ENCODE results near the gene CHMP2B. TPM values are rescaled to one million over a fixed set of nuclear protein-coding genes. Genes with fewer than 3 reads are reported as not detected.
"Not testable (repeated sequence)": the region's sequence is repeated elsewhere in the genome, so short reads cannot be mapped to it uniquely, and the experiment has no call there.

Gene CHMP2B
- total RNA-seq, 4 donors from 2014 or later = 27.3 to 35.2 (median 28.6) TPM

DNA sequence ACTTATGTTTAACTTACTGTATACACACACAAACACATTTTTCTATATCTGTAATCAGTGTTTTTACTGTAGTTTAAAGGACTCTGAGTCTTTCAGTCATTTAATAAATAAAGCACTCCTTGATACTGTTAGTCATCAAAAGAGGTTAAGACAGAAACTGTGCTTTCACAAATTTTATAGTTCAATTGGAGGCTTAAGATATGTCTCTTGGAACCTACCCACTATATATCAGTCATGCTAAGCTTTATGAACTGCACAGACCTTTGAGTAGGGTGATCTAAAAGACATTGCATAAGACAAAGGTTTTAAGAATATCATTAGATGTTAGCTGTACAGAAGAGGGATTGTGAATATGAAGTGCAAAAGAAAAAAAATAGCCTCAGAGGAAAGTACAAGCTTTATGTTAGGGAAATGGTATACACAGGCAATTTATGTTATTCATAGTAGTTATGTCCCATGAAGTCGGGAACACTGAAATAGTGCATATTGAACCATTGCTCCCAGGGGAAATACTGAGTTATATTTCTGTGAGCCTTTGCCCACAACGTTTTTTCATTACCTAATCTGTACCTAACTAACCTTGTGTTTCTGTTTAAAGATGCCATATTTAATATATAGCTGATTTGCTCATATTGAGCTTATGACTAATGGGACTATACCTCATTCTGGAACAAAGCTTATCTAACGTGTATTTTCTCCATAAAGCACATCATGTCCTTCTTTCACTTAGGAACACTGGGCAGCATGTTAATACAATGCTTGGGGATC, 19.7 kb downstream of the CHMP2B start:
- DNase-seq (ENCODE audit: low spot score in 2 of 2) = no peak
- Histone ChIP-seq H3K27ac (no peak overlapping the region), H3K36me3 (peaks cover 0 to 38% (median 7%) of the 10 kb centered on the region in 3 donors), H3K4me3 (no peak overlapping the region), H3K9me3 (no peaks in the 10 kb centered on the region), H3K27me3 (no peaks in the 10 kb centered on the region), H3K4me1 (peaks cover 0 to 13% (median 0%) of the 10 kb centered on the region in 4 donors)
- TF ChIP-seq EP300 (IDR thresholded peaks at IDR 0.05) (no peak), POLR2A (IDR thresholded peaks at IDR 0.05) (no peak)
- TF ChIP-seq, protein P1, sequence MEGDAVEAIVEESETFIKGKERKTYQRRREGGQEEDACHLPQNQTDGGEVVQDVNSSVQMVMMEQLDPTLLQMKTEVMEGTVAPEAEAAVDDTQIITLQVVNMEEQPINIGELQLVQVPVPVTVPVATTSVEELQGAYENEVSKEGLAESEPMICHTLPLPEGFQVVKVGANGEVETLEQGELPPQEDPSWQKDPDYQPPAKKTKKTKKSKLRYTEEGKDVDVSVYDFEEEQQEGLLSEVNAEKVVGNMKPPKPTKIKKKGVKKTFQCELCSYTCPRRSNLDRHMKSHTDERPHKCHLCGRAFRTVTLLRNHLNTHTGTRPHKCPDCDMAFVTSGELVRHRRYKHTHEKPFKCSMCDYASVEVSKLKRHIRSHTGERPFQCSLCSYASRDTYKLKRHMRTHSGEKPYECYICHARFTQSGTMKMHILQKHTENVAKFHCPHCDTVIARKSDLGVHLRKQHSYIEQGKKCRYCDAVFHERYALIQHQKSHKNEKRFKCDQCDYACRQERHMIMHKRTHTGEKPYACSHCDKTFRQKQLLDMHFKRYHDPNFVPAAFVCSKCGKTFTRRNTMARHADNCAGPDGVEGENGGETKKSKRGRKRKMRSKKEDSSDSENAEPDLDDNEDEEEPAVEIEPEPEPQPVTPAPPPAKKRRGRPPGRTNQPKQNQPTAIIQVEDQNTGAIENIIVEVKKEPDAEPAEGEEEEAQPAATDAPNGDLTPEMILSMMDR (IDR thresholded peaks at IDR 0.05) = no peak
- WGBS, 2 donors = 74 to 76% methylated on average over 3 of the region's 3 CpGs

DNA sequence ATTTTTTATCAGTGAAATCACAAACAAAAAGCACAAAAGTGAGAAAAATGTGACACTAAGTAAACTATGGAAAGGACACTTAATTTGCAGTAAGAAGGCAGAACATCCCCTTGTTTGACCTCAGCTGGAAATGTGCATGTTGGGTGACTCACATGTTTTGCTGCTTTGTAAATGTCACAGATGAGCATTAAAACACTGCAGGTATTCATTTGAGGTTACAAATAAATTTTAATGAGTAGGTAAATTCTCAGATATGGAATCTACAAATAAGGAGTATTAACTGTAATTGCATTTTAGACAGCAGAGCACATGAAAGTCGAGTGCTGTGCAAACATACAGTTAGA, 20.3 kb downstream of the CHMP2B start:
- TF ChIP-seq EP300 (IDR thresholded peaks at IDR 0.05) = no peak
- no peak for TF ChIP-seq POLR2A (IDR thresholded peaks at IDR 0.05)
- TF ChIP-seq, protein P1 (IDR thresholded peaks at IDR 0.05) = no peak
- Histone ChIP-seq H3K9me3 (no peaks in the 10 kb centered on the region), H3K36me3 (peaks cover 0 to 38% (median 7%) of the 10 kb centered on the region in 3 donors), H3K27ac (no peak overlapping the region), H3K4me1 (peaks cover 0 to 13% (median 0%) of the 10 kb centered on the region in 4 donors), H3K4me3 (no peak overlapping the region), H3K27me3 (no peaks in the 10 kb centered on the region)
- DNase-seq (ENCODE audit: low spot score in 2 of 2) = no peak
- 91 to 100% methylated on average over 1 of the region's 1 CpG for WGBS, 2 donors

DNA sequence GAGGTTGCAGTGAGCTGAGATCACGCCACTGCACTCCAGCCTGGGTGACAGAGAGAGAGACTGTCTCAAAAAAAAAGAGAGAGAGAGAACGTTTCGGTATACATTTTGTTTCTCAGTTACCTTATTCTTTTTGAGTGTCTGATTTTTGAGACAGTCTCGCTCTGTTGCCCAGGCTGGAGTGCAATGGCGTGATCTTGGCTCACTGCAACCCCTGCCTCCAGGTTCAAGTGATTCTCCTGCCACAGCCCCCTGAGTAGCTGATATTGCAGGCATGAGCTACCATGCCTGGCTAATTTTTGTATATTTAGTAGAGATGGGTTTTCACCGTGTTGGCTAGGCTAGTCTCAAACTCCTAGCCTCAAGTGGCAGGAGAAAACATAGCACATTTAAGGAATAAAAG, 21.1 kb downstream of the CHMP2B start:
- not testable (repeated sequence) for DNase-seq (ENCODE audit: low spot score in 2 of 2)
- WGBS, 2 donors = 90 to 92% methylated on average over 6 of the region's 6 CpGs

DNA sequence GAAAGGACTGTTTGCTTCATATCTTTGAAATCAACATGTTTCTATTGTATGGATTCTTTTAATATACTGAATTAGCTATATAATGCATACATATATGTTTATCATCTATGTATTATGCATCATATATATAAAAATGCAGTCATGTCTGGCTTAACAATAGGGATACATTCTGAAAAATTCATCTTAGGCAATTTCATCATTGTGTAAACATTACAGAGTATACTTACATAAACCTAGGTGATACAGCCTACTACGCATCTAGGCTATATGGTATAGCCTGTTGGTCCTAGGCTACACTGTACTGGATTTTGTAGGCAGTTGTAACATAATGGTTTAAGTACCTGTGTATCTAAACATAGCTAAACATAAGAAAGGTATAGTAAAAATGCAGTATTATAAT, 21.7 kb downstream of the CHMP2B start:
- no peaks in the 10 kb centered on the region for H3K27me3 ChIP-seq
- DNase-seq (ENCODE audit: low spot score in 2 of 2) = no peak
- no peaks in the 10 kb centered on the region for H3K9me3 ChIP-seq
- peaks cover 0 to 5% (median 0%) of the 10 kb centered on the region in 4 donors for H3K4me1 ChIP-seq
- H3K4me3 ChIP-seq = no peak overlapping the region
- H3K27ac ChIP-seq = no peak overlapping the region
- TF ChIP-seq, protein P1 (IDR thresholded peaks at IDR 0.05) = no peak
- TF ChIP-seq EP300 (IDR thresholded peaks at IDR 0.05) = no peak
- no peak for TF ChIP-seq POLR2A (IDR thresholded peaks at IDR 0.05)
- WGBS, 2 donors = 95 to 97% methylated on average over 1 of the region's 1 CpG
- peaks cover 0 to 46% (median 7%) of the 10 kb centered on the region in 3 donors for H3K36me3 ChIP-seq

More for the DNA sequence above, 21.1 kb downstream of the CHMP2B start:
- peaks cover 0 to 40% (median 7%) of the 10 kb centered on the region in 3 donors for H3K36me3 ChIP-seq
- H3K27ac ChIP-seq, H3K4me1 ChIP-seq, H3K27me3 ChIP-seq, H3K4me3 ChIP-seq, H3K9me3 ChIP-seq: not testable (repeated sequence)

DNA sequence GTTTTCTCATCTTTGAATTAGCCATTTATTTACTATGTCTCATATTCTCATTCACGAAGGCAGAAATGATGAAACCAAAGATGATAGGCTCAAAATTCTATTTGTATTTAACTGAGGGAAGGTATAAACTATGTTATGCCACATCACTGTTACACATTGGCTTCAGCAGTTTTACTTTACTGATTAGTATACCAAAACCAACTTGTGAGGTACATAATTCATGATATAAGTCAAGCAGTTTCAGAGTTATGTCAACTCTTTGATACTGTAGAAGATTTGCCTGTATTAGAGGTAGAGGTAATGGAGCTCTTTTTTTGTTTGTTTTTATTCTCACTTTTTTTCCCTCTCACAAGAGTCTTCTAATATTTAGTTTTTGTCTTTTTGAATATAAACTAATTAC, 22.9 kb downstream of the CHMP2B start:
- H3K27me3 ChIP-seq = no peaks in the 10 kb centered on the region
- H3K36me3 ChIP-seq = peaks cover 0 to 53% (median 7%) of the 10 kb centered on the region in 3 donors
- WGBS, 2 donors = 80 to 92% methylated on average over 1 of the region's 1 CpG
- H3K4me3 ChIP-seq = no peak overlapping the region
- H3K9me3 ChIP-seq = no peaks in the 10 kb centered on the region
- H3K4me1 ChIP-seq = peaks cover 0 to 5% (median 0%) of the 10 kb centered on the region in 4 donors
- no peak for DNase-seq (ENCODE audit: low spot score in 2 of 2)
- H3K27ac ChIP-seq = no peak overlapping the region
- TF ChIP-seq, protein P1 (IDR thresholded peaks at IDR 0.05) = no peak
- TF ChIP-seq POLR2A (IDR thresholded peaks at IDR 0.05) (no peak), EP300 (IDR thresholded peaks at IDR 0.05) (no peak)

Data from tibial nerve (tissue), 4 donors.